GM19324 (cell line): Measurements from ENCODE around the gene KIAA0930.

ENCODE experiments used
- ATAC-seq: cut with Tn5 transposase; IDR thresholded peaks from one replicate; pipeline ENCODE4 v1.9.1; 2021; ENCODE audit warnings: mild to moderate bottlenecking, moderate library complexity; ENCODE audit not compliant: unreplicated experiment, low FRiP score

Gene KIAA0930

DNA sequence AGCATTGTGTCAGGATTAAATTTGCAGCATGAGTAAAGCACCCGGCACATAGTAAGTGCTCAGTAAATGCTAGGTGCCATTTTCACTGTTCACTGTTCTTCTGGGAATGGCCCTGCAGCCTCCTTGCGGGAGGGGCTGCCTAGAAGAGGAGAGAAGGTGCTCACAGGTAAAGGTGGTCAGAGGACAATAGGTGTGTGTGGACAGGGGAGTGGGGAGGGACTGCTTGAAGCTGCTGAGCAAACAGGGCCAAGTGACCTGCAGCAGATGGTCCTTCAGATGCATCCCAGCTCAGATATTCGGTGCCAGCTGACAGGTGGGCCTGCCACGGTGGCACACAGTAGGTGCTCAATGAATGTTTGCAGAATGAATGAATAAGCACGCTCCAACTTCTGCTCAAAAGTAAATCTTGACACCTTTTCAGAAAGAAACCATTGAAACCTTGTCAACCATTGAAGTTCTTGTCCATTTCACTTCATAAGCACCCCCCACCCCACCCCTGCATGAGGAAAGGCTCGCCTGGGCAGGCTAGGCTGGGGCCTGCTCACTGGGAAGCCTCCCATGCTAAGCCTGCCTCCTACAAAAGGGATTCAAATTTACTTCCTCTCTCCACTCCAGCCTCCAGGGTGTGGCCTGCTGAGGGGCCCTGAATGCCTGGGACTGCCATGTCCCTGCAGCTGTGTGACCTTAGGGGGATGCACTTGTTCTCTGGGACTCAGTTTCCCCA is 1.6 kb downstream of the KIAA0930 start:
- ATAC-seq = no peak

DNA sequence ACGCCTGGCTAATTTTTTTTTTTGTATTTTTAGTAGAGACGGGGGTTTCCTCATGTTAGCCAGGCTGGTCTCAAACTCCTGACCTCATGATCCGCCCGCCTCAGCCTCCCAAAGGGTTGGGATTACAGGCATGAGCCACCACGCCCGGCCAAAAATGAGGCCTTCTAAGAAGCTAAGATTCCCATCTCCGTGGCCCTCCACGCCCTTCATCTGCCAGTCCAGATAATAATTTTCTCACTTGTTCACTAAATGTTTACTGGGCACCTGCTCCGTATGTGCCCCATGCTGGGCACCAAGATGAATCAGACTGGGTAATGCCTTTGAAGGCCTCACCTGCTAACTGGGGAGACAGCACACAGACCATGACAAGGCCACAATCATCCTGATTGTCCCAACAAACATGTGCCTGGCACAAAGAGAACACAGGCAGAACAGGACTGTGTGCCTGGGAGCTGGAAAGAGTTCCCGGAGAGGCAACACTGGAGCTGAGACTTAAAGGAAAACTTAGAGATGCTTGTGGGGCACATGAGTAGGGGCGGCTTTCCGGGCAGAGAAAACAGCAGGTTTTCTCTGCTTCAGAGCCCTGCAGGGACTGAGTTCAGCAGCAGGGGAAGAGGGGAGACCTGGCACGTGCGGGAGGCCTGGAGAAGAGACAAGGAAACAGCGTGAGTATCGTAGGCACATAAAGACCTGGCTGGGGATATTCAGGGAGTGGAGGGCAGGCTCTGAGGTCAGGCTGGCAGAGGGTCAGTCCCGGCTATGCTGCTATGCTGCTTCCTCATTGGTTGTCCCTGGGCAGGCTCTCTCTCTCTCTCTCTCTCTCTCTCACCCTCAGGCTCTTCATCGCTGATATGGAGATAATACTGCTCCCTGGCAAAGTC is 2.4 kb downstream of the KIAA0930 start:
- ATAC-seq = no peak

DNA sequence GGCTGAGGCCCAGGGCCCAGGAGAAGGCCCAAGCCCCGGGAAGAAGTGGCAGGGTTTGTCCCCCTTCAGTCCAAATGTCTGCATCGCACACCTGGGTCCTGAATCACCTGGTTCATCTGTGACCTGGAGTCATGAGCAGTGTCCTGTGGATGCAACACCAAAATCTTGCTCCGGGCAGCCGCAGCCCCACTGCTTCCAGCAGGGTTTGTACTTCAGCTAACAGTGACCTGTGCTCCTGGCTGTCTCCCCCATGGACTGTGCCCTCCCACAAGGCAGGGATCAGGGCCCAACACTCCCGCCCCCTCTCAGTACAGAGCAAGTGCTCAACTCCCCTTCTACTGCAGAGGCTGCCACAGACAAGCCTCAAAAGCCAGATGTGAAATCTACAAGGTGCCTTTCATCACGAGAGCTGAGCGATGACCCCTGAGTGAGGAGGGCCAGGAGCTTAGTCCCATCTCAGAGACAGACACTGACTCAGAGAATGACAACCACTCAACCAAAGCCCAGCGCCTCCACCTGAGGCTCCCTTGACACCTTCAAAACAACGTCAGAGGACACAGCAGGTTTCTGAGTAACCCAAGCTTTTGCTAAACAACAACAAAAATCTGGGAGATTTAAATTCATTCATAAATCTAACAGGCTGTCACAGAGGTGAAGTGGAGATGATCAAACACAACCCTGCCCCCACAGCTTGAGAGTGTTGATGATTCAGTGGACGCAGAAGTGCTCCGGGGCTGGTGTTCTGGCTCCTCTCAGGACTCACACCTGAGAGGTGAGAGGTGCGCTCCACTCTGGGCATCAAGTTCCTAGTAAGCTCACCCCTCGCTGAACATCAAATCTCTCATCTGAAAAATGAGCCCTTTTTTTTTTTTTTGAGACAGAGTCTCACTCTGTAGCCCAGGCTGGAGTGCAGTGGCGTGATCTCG is 3.4 kb downstream of the KIAA0930 start:
- ATAC-seq = no peak

DNA sequence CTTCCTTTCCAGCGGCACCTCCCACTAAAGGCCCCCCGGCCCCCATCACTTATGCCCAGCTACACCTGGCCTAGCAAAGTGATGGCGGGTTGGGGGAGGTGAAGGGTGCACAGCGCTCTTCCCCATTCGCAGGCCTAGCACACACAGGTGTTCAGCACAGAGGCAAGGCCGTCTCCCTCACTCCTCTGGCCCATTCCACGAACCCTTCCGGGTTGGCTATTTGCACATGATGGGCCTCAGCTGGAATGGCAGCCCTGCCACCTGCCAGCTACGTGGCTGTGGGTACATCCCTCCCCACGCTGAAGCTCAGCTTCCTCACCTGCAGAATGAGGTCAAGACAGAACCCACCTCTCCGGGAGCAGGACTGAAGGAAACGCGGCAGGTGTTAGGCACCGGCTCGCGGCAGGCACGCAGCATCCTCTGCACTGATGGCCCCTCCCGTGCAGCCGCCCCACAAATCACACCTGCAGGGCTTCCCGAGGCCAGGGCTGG is 4.8 kb downstream of the KIAA0930 start:
- ATAC-seq = peak; percentile 5

DNA sequence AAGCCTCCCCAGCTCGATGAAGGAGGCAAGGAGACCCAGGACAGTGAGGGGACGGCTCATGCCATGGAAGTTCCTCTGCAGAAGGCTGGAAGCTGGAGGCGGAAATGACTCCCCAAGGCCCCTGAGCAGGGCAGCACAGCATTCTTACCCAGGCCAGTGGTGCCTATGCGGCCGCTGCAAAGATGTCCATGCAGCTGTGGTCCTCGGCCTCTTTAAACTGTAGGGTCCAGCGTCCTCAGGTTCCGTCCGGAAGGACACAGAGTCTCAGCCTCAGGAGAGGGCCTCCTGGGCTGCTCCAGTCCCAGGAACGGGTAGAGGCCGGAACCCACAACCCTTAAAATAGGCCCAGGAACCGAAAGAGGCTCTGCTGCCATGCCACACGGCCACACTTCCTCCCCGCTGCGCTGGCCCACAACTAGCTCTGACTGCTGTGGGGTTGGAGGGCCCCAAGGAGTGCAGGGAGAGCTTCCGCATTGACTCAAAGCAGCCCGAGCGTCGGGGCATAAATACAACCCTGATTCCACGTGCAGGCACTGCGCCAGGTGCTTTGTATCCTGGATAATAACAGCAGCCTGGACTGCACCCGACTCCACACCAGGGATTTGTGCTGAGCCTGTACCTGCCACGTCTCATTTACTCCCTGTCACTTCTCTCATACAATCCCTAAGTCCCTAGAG is 5.5 kb downstream of the KIAA0930 start:
- peak; percentile 59 for ATAC-seq

DNA sequence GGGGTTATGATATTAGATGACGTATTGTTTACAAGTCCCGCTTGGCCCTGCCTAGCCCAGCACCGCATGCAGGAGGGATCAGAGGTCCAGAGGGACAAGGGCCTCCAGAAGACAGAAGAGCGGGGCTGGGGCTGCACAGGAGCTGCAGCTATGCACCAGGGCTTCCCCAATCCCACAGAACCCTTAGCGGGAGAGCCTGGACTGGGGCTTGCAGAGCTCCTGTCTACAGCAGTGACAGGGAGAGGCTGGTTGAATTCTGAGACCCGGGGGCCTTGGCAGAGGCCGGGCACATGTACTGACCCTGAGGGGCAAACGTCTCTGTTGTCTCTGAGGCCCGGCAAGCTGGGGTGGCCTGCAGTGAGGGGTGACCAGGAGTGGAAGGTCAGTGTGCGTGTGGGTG is 6.9 kb downstream of the KIAA0930 start:
- no peak for ATAC-seq

DNA sequence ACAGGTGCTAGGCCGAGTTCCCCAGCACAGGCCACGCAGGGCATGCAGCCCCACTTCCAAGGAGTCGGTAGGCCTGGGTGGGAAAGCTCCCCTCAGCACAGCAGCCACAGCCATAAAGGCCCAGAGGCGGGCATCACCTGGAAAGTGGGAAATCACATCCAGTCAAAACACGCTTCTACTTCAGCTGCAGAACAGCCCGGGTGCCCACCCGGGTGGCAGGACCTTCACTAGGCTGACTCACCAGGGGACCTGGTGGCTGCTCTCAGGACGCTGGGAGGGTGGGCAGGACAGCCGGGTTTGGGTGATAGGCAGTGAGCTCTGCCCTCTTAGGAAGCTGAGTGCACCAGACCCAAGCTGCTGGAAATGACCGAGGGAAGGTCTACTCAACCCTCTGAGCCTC is 7.3 kb downstream of the KIAA0930 start:
- ATAC-seq = no peak

DNA sequence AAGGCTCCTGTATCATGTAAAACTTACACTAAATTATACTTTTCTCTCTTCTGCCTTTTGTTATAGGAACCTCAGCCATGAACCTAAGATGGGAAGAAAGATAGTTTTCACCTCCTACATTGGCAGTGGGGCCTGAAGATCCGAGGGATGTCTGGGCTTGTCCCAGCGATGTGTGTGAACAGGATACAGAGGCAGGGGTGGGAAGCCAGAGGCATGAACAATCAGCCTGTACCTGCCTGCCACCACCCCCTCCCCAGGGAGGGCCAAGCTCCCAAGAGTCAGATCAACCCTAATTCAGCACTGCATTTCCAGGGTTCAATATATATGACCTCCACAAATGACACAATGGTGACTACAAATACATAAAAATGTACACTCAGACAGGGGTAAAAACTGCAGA is 9.4 kb downstream of the KIAA0930 start:
- ATAC-seq = no peak

DNA sequence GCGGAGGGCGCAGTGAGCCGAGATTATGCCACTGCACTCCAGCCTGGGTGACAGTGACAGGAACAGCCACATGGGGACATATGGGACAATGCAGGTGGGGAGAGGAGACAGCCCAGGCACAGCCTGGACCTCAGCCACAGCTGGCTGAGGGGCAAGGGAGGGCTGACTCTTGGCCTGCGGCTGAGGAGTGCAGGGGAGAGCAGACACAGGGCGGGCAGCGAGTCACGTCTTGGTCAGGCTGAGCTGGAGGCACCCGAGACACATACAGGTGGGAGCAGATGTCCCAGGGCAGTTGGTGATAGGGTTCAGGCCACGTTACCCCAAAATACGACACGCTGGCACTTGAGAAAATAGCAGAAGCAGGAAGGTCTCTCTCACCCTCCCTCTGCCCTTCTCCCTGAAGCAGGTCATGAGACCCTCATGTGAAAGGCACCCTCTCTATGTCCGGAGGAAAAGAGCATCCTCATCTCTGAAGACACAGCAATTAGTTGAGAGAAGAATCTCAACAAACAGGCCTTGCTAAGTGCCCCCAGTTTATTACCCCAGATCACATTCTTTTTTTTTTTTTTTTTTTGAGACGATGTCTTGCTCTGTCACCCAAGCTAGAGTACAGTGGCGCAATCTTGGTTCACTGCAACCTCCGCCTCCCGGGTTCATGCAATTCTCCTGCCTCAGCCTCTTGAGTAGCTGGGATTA is 10.5 kb downstream of the KIAA0930 start:
- ATAC-seq = no peak

DNA sequence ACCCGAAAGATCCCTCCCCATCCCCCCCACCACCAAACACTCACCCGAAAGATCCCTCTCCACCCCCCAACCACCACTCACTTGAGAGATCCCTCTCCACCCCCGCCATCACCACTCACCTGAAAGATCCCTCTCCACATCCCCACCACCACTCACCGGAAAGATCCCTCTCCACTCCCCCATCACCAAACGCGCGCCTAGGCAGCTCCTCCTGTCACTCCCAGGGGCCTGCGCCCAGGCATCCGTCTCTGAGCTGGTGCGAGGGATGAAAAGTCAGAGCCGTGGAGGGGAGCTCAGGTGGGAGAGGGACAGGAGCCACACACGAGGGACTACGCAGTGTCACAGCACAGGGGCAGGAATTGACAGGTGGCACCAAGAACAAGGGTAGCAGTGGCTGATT is 11.5 kb downstream of the KIAA0930 start:
- no peak for ATAC-seq

DNA sequence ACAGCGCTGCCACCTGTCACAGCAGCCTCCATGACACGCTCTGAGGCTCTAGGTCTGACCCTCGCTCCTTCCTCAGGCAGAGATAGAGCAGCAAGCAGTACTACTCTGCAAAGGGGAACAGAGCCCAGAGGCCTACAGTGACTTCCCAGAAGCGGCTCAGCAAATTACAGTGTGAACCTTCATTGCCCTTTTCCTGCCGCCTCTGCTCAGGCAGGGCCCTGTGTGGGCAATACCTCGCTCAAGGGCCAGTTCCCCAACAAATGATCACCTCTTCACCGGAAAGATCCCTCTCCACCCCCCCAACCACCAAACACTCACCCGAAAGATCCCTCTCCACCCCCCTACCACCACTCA is 12.3 kb downstream of the KIAA0930 start:
- ATAC-seq = no peak

DNA sequence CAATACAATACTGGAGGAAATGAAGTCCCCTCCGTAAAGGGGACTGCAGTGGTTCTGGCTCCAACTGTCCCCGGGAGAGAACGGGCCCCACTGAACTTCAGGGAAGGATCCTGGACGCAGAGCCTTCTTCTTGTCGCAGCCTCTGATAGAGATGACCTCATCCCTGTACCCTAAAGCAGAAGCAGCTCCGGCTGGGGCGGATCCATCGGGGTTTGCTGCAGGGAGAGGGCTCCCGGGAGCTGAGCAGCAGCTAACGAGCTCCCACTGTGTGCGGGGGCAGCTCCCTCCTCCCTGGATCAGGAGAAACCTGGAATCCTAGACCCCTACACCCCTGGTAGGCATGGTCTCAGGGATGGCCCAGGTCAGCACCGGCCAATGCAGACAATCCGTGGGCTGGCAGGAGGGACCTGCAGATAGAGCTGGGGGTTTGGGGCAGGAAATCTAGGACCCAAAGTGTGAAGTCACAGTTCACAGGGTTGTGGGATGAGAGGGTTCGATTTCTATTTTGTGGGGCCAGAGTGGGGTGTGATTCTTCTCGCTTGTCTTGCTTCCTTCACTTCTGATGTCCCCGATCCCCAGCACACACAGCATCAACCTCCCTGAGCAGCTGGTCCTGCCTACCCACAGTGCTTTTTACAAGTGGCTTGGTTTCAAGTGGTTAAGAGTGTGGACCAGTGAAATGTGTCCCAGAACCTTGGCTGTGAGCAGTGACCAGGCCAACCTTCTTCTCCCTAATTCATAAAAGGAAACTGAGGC is 12.9 kb downstream of the KIAA0930 start:
- no peak for ATAC-seq

DNA sequence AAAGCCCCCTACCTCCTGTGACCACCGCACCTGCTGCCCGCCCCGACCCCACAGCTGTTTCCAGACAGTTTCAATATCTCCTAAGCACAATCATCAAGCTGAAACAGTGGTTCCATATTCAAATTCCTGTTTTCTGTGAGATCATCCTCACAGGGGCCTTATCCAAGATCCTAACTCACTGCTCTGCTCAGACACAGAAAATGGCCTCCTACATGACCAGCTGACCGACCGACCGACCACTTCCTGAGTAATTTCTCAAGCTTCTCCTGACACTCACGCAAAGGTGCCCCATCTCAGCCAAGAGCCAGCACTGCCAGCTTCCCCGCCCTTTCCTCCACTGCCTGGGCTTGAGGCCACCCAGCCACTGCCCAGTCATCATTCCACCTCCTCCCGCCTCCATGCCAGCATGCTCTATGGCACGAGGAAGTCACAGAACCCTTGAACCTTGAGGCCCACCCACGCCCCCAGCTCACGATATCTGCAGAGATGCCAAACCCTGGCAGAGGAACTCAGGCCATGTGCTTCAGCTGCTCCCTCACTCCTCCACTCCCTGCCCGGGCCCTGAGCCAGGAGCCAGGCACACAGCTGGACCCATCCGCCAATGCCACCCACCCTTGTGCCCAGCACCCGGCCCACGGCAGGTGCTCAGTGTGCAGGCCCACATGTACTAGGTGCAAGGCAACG is 14.0 kb downstream of the KIAA0930 start:
- ATAC-seq = no peak

DNA sequence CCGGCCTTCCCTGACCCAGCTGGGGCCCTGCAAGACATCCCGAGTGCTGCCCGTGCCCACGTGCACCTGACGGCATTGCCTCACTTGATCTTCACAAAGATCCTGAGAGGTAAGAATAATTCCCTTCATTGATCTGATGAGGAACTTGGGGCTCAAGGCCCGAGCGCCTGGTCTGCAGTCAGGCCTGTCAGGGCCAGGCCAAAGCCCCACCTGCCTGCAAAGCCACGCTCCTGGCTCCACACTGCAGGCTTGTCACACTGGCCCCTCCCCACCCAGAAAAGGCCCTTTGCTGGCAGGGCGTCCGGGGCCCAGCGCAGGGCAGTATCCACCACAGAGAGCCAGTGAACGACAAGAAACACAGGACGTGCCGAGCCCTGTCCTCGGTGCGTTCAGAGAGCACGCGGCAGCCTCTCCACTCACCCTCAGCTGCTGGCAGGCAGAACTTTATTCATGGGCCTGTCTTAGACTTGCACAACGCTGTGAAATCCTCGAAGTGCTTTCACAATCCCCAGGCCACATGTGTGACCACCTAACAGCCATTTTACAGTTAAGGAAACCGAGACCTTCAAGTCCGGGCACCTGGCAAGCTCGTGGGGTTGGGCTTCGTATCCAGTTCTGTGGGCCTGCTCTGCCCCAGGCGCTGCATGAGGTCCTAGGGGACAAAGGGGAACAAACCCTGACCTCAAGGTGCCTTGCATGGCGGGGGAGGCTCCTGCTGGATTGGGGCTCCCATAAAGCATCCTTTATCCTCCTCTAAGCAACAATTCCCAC is 14.8 kb downstream of the KIAA0930 start:
- no peak for ATAC-seq

DNA sequence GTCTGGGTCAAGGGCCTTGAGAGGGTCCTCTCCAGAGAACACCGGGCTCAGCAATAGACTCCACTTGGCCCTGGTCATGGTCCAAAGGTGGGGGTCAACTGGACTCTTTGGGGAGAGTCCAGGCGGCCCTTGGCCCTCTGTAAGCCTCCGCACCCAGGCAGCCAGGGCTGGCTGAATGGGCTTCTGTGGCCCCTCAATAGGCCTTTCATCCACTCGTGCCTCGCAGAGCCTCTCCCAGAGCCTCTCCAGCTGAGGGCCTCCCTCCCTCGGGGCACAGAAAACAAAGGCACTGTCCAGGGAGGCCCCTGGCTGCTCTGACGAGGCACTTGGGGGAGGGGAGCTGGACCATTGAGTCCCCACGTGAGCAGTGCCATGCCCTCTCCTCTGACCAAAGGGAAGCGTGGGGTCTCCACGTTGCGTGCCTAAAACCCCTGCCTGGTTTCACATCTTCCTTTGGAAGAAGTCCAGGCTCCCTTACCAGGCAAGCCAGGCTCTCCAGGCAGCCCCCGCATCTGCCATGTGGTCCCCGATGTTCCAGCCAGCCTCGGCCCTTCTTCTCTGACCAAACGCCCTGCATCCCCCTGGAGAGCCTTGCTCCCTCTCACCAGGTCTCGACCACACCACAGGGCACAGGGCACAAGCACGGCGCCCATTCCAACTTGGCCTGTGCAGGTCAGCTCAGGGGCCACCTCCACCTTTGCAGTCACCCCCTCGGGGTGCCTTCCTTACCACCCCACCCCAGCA is 15.5 kb downstream of the KIAA0930 start:
- ATAC-seq = no peak

DNA sequence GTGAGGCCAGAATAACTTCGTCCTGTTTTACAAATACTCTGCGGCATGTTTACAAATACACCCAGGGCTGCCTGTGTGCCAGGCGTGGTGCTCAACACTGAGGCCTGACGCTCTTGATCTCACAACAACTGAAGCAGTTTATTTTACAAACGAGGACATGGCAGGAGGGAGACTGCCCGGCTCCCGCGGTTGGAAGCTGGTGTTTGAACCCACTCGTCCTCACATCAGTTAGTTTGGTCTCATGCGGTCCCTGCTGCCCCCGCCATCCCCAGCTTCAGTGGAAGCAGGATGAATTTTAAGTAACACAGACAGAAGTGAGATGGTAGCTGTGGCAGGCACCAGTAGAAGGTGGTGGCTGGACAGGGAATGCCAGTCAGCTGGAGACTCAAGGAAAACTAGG is 16.4 kb downstream of the KIAA0930 start:
- no peak for ATAC-seq
